H1 (cell line): Measurements from ENCODE around the gene UFD1. TPM values are rescaled to one million over a fixed set of nuclear protein-coding genes. Genes with fewer than 3 reads are reported as not detected.

Experiments
- CTBP2 ChIP-seq: IDR thresholded peaks from 2 replicates; pipeline ENCODE4 v1.7.0; 2011; ENCODE audit warnings: borderline replicate concordance, mild to moderate bottlenecking, moderate library complexity, mixed read lengths, low read length; ENCODE audit not compliant: insufficient read depth, insufficient read length
- FOSL1 ChIP-seq: IDR thresholded peaks from 2 replicates; pipeline ENCODE4 v1.6.1; 2011; ENCODE audit warnings: mild to moderate bottlenecking, low read depth, low read length, moderate library complexity; ENCODE audit not compliant: insufficient read depth
- JUN ChIP-seq: IDR thresholded peaks from 2 replicates; pipeline ENCODE4 v1.6.1; 2011; ENCODE audit warnings: low read depth, mild to moderate bottlenecking, improper control_type of control experiment, low read length
- KDM1A ChIP-seq: fragments of 200-600, 300-600 bp; sonication (generic); IDR thresholded peaks from 2 replicates; pipeline ENCODE4 v1.7.1; 2016; ENCODE audit warnings: mild to moderate bottlenecking, low read length, borderline replicate concordance
- PHF8 ChIP-seq: fragments of 200-600 bp; sonication (generic); conservative IDR thresholded peaks from 2 replicates; pipeline ENCODE4 v1.7.1; 2012; ENCODE audit warnings: low read depth, mild to moderate bottlenecking, inconsistent platforms, low read length, moderate library complexity
- SIN3A ChIP-seq, 2 experiments: IDR thresholded peaks in 1 of 2; conservative IDR thresholded peaks in 1 of 2; 2 replicates each; pipeline ENCODE4 v1.6.1; 2011 to 2012; ENCODE audit warnings: low read length in 2 of 2, improper control_type of control experiment in 1 of 2, low read depth in 1 of 2, mild to moderate bottlenecking in 1 of 2
- SP4 ChIP-seq: IDR thresholded peaks from 2 replicates; pipeline ENCODE4 v1.6.1; 2012; ENCODE audit warnings: low read length, inconsistent platforms
- SRF ChIP-seq: IDR thresholded peaks from 2 replicates; pipeline ENCODE4 v1.6.1; 2011; ENCODE audit warnings: mild to moderate bottlenecking, low read depth, low read length, moderate library complexity
- YY1 ChIP-seq: IDR thresholded peaks from 2 replicates; pipeline ENCODE4 v1.6.1; 2011; ENCODE audit warnings: low read depth, mild to moderate bottlenecking, low read length
- polyA plus RNA-seq, 7 experiments: library from polyadenylated mRNA; depleted of rRNA in 3 of 7; stranded (reverse) in 5 of 7; unstranded in 2 of 7; fragments of >200 nt in 5 of 7; fragments of 200-250 nt in 2 of 7; gene quantifications; 1 replicate in 5 of 7; 2 replicates in 1 of 7; 4 replicates in 1 of 7; pipeline versions ENCODE4 v1.2.1 to v1.2.3, GENCODE V29; 2011 to 2013; ENCODE audit warnings: missing spikeins in 2 of 7, mixed read lengths in 2 of 7
- total RNA-seq: library from RNA; stranded (reverse); fragmentation: NEBNext Ultra II Directional; extraction: Animal tissue kit (Norgen Biotek cat#: 25700); gene quantifications from 2 replicates; pipeline ENCODE4 v1.2.1, GENCODE V29; 2021
- TF ChIP-seq, protein P1 (sequence below): fragments of 300-600 bp; sonication (generic); IDR thresholded peaks from 2 replicates; pipeline ENCODE4 v1.7.1; 2012; ENCODE audit warnings: low read length, moderate library complexity, mild to moderate bottlenecking, inconsistent platforms; ENCODE audit not compliant: insufficient replicate concordance
- TF ChIP-seq, protein P2 (sequence below): IDR thresholded peaks from 2 replicates; pipeline ENCODE4 v1.6.1; 2012; ENCODE audit warnings: inconsistent platforms

UFD1 gene
- total and polyA plus RNA-seq, 2 of the 8 experiments (the other 6 are each of a cell fraction or from before 2014, with no cell fraction given): 74.6 to 116 TPM

DNA sequence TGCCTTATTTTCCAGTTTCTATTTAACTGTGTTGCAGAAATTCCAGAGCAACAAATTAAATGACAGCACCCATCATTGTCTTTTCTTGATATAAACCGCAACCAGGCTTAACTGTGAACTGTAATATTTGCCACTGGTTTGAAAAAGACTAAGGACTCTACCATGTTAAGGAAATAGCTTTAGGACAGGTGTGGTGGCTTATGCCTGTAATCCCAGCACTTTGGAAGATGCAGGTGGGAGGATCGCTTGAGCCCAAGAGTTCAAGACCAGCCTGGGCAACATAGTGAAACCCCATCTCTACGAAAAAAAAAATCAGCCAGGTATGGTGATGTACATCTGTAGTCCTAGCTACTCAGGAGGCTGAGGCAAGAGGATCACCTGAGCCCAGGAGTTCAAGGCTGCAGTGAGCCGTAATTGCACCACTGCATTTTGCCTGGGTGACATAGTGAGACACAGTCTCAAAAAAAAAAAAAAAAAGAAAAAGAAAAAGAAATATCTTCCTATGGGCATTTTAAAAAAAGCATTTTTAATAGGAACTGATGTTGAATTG is 76.3 kb downstream of the UFD1 start (continued):
- TF ChIP-seq, protein P1, sequence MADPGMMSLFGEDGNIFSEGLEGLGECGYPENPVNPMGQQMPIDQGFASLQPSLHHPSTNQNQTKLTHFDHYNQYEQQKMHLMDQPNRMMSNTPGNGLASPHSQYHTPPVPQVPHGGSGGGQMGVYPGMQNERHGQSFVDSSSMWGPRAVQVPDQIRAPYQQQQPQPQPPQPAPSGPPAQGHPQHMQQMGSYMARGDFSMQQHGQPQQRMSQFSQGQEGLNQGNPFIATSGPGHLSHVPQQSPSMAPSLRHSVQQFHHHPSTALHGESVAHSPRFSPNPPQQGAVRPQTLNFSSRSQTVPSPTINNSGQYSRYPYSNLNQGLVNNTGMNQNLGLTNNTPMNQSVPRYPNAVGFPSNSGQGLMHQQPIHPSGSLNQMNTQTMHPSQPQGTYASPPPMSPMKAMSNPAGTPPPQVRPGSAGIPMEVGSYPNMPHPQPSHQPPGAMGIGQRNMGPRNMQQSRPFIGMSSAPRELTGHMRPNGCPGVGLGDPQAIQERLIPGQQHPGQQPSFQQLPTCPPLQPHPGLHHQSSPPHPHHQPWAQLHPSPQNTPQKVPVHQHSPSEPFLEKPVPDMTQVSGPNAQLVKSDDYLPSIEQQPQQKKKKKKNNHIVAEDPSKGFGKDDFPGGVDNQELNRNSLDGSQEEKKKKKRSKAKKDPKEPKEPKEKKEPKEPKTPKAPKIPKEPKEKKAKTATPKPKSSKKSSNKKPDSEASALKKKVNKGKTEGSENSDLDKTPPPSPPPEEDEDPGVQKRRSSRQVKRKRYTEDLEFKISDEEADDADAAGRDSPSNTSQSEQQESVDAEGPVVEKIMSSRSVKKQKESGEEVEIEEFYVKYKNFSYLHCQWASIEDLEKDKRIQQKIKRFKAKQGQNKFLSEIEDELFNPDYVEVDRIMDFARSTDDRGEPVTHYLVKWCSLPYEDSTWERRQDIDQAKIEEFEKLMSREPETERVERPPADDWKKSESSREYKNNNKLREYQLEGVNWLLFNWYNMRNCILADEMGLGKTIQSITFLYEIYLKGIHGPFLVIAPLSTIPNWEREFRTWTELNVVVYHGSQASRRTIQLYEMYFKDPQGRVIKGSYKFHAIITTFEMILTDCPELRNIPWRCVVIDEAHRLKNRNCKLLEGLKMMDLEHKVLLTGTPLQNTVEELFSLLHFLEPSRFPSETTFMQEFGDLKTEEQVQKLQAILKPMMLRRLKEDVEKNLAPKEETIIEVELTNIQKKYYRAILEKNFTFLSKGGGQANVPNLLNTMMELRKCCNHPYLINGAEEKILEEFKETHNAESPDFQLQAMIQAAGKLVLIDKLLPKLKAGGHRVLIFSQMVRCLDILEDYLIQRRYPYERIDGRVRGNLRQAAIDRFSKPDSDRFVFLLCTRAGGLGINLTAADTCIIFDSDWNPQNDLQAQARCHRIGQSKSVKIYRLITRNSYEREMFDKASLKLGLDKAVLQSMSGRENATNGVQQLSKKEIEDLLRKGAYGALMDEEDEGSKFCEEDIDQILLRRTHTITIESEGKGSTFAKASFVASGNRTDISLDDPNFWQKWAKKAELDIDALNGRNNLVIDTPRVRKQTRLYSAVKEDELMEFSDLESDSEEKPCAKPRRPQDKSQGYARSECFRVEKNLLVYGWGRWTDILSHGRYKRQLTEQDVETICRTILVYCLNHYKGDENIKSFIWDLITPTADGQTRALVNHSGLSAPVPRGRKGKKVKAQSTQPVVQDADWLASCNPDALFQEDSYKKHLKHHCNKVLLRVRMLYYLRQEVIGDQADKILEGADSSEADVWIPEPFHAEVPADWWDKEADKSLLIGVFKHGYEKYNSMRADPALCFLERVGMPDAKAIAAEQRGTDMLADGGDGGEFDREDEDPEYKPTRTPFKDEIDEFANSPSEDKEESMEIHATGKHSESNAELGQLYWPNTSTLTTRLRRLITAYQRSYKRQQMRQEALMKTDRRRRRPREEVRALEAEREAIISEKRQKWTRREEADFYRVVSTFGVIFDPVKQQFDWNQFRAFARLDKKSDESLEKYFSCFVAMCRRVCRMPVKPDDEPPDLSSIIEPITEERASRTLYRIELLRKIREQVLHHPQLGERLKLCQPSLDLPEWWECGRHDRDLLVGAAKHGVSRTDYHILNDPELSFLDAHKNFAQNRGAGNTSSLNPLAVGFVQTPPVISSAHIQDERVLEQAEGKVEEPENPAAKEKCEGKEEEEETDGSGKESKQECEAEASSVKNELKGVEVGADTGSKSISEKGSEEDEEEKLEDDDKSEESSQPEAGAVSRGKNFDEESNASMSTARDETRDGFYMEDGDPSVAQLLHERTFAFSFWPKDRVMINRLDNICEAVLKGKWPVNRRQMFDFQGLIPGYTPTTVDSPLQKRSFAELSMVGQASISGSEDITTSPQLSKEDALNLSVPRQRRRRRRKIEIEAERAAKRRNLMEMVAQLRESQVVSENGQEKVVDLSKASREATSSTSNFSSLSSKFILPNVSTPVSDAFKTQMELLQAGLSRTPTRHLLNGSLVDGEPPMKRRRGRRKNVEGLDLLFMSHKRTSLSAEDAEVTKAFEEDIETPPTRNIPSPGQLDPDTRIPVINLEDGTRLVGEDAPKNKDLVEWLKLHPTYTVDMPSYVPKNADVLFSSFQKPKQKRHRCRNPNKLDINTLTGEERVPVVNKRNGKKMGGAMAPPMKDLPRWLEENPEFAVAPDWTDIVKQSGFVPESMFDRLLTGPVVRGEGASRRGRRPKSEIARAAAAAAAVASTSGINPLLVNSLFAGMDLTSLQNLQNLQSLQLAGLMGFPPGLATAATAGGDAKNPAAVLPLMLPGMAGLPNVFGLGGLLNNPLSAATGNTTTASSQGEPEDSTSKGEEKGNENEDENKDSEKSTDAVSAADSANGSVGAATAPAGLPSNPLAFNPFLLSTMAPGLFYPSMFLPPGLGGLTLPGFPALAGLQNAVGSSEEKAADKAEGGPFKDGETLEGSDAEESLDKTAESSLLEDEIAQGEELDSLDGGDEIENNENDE: no peak
- TF ChIP-seq SIN3A (conservative IDR thresholded peaks at IDR 0.05 in 1 of 2, IDR thresholded peaks at IDR 0.05 in 1 of 2; ENCODE audit: low read depth in 1 of 2, low read length in 2 of 2): no peak
- no peak for TF ChIP-seq SRF
- TF ChIP-seq, protein P2, sequence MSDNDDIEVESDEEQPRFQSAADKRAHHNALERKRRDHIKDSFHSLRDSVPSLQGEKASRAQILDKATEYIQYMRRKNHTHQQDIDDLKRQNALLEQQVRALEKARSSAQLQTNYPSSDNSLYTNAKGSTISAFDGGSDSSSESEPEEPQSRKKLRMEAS: no peak
- no peak for TF ChIP-seq FOSL1
- no peak for TF ChIP-seq SP4
- TF ChIP-seq PHF8: no peak
- TF ChIP-seq YY1: no peak
- no peak for TF ChIP-seq KDM1A
- TF ChIP-seq CTBP2: no peak
- TF ChIP-seq JUN: no peak
